HG03442 (cell line): Measurements from ENCODE around the gene ITPR1.
A peak's percentile ranks its signal among the peaks of the same experiment; 100 is the strongest.

Experiments used
- ATAC-seq: cut with Tn5 transposase; IDR thresholded peaks from one replicate; pipeline ENCODE4 v1.9.1; 2021; ENCODE audit warnings: mild to moderate bottlenecking, moderate library complexity; ENCODE audit not compliant: unreplicated experiment

ITPR1 gene

DNA sequence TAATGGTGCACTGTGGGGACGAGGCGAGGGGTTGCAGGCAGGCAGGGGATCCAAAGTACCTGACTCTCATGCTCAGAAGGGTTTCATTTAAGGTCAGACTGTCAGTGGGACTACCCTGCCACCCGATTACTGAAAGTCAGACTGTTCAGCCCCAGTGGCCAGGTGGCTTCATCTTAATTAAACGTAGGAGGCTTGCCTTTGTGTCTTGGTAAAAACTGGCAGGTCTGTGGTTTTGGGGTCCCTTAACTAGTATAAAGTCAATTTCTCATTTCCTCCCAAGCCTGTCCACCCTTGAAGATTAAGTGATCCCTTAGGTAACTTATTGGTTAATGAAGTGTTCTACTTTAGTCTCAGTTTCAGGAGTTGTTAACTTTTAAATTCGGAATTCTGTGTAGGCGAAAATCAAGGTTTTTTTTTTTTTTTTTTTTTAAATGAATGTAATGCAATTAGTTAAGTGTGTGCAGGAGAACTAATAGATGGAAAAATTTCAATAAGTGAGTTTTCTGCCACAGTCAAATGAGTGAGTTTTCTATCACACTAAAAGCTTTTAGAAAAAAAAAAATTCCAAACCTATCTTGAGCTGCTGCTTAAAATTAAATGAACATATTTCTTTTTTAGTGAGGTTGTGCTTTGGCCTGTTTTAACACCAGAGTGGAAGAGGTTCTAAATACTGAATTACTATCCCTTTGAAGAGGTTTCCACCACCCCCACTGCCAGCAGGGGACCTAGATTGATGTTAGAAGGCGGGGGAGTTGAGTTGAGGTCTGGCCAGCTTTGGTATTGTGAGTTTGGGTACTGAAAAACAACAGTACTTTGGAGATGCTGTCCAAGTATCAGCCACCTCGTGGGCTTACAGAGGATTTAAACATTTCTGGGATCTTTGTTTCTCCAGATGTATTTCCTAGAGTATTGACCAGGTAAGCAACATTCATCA, 15.2 kb downstream of the ITPR1 start:
- peak; percentile 72 for ATAC-seq

DNA sequence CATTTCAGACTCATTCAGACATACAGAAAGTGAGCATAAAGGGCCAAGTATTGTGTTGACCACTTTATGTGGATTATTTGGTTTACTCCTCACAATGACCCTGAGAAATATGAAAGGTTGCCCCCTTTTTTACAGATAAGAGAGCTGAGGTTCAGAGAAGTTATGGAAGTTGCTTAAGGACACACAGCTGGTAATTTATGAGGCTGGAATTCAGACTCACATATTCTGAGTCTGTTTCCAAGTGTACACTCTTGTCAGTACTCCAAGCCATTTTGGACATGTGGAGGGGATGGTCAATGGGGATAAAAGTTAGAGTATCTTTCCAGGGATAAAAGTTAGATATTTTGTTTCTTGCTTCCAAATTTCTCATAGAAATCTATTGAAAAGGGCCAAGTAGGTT, 15.9 kb downstream of the ITPR1 start:
- no peak for ATAC-seq

DNA sequence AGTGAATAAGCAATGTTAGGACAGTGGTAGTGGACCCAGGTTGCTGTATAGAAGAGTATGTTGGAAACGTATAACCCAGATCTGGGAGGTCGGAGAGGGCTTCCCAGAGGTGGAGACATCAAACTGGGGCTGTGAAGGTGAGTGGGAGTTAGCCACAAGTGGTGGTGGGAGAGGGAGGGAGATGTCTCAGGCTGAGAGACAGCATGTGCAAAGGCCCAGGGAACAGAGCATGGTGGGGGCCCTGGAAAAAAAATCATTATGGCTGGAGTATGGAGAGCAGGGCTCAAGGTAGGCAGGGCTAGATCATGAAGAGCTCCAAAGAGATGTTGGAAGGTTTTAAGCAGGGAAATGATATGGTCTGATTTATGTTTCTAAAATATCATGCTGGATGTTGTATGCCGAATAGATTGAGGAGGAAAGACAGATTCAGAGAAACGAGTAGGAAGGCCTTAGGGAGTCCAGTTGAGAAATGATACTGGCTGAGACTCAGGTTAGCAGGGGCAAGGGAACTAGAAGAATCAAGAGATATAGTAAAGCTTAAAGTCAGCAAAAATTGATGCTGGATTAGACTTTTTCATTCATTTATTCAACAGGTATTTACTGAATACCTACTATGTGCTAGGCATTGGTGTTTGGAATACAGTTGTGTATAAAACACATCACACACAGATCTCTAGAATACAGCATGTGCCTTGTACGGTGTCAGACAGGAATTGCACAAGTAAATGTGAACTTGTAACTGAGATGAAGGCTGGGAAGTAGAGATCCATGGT, 17.0 kb downstream of the ITPR1 start:
- ATAC-seq: no peak

- no peak for ATAC-seq
Measured at GRCh38 chr3:4511491-4512262, 18.5 kb downstream of the ITPR1 start.

DNA sequence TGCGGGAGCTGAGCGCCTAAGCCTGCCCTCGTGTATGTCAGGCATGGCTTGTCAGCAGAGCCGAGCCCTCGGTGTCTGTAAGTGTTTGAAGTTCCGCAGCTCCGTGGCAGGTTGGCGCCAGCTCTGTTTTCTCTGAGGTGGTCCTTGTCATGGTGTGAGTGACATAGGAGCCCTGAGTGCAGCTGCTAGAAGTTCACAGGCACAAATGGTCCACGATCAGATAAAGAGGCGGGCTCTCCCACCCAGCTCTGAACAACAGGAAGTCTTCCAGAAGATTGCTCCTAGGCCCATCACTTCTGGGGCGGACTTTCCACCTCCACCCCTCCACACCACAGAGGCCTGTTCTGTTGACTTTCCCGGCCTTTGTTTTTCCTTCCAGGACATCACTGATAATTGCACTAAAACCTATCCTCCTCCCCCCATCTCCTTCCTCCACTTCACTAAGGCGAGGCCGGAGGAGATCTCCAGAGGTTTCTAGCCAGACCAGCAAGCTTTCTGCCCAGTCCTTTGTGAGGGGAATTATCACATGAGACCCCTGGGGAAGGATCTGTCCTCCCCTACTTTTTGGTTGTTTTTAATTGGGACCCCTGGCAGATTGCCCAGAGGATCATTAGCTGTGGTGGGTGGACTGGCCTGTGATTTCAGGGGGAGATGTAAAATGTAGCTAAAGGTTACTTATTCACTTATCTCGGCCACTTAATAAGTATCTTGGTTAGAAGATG, 19.9 kb downstream of the ITPR1 start:
- no peak for ATAC-seq

DNA sequence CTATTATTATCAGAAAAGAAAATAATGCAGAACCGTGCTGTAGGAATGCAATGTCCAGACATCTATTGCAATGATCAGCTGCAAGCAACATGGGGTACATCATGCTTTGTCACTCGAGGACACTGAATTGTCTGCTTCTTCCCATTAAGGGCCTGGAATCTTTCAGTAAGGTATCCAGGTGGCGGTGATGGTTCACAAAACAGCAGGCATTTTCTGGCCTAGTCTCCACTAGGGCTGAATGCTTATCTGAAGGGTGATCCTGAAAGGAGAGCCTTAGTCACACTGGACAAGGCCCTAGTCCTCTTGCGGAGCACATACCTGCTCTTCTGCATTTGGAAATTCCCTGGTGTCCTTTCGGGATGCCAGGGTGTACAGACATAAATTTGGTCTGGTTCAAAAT, 21.2 kb downstream of the ITPR1 start:
- ATAC-seq: no peak

GRCh38 chr3:4514916-4515315, 21.8 kb downstream of the ITPR1 start:
- no peak for ATAC-seq

GRCh38 chr3:4515916-4516579, 22.9 kb downstream of the ITPR1 start:
- ATAC-seq: no peak

DNA sequence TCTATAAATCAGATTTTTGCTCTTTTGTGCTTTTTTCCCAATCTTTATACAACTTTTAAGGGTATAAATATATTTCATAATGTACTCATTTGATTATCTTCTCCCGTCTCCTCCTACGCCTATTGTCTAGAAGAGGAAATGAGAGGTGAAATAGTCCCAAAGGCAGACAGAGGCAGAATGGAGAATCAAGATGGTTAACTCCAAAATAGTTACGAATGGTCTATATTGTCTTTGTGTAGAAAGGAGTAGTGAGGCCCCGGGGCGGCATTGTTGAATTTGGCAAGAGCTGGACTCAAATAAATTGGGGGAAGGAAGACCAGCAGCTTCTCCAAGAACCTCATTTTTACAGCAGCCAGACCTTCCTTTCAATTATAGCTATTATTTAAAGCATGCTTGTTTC, 23.9 kb downstream of the ITPR1 start:
- ATAC-seq: no peak

- ATAC-seq: peak; percentile 42
Measured at GRCh38 chr3:4517643-4518311, 24.6 kb downstream of the ITPR1 start.

DNA sequence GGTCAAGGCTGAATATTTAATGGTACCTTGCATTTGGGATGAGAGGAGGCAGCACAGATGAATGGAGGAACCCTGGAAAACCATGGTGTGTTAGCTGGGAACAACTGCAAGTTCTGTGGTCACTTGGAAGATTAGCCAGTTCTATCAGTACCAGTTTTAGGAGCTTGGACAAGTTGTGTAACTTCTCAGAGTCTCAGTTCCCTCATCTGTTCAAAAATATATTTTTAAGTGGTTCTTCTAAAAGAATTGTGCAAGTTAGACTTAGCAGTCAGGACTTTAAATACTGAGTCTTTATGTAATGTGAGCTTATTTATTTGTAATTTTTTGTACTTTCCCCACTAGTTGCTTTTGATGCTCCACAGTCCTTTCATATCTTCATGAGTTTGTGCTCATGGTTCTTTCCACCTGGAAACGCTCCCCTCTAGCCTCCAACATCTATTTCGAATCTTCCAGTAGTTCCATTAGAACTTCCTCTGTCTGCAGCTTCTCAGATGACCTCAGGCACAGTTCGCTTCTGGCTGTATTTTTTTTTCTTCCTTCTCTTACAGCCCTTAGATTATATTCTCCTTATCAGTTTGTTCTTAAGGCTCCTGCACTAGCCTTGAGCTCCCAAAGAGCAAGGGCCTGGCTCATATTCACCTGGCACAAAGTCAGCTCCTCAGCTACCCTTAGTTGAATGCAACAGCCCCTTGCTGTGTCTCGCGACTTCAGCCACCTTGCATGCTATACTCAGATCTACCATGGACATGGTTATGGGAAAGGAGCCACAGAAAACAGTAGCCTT, 27.1 kb downstream of the ITPR1 start:
- no peak for ATAC-seq

DNA sequence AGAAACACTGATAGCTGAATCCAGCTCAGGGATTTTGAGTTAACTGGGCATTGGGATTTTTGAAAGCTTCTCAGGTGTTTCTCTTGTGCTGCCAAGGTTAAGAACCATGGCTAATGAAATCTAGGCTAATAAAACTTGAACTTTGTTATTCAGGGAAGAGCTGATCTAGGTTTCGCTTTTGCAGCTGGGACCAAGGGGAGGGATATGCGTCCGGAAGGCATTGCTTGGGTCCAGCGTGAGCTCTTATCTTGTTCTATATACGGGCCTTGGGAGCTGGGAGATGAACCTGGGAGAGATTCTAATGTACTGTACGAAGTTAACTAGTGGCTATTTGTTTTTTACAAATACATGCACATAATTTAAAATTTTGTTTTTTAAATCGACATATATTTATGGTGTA, 29.8 kb downstream of the ITPR1 start:
- no peak for ATAC-seq

DNA sequence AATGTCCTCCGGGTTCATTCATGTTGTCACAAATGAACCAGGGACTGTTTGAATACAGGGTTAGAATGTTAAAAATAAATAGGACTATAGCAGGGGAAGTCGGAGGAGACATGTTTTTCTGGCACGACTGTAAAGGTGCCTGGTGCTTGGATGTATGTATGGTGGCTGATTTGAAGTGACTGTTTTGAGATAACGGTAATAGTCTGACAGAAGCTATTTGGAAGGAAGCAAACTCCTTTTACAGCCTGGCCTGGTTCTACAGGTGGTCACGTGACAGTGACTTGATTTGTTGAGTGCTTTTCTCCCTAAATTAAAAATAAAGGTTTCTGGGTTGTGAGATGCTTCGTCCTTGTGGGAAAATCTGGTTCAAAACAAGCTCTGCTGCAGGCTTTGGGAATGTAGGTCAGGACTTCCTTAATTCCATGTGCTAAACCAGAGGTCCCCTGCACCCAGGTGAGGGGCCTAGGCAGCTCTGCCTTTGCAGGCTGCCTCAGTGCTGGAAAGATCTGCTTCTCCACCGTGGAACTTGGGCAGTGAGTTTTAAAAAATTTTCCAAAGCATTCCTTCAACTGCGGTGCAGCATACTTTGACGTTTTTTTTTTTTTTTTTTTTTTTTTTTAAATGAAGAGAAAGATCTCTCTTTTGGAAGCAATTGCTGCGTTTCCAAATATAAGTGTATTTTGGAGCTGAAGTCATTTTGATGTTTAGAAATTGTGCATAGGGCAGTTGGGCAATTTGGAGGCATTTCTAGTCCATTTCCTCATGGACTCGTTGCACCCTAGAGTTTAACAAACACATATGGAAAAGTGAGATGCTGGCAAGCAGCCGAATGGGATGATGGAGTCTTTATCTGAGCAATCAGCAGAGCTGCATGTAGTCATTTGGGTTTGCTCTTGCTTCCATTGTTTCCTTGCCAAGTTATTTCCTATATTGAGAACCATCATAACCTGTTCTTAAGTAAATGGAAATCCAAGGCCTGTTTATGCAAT, 30.9 kb downstream of the ITPR1 start:
- ATAC-seq: no peak

- no peak for ATAC-seq
Measured at GRCh38 chr3:4525560-4526223, 32.5 kb downstream of the ITPR1 start.

DNA sequence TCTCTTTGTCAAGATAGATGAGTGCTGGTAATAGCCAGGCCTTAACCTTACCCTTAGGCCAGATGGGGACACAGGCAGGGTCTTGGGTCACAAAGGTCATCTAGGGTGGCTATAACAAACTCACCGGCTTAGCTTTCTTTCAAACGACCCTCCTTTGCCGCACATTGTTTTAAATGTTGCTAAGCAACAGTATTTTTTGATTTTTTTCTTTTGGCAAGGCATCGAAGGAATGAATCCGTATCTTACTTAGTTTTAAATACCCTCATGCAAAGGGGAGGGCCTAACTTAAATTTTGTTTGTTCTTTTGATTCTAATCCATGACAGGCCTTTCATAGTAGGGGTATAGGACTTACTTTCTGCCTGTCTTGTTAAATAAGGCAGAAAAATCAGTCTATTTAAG, 35.2 kb downstream of the ITPR1 start:
- ATAC-seq: no peak

GRCh38 chr3:4528819-4529600, 35.9 kb downstream of the ITPR1 start:
- ATAC-seq: no peak
